ENCODE data around the gene TMEM43. TPM values are rescaled to one million over a fixed set of nuclear protein-coding genes. Genes with fewer than 3 reads are reported as not detected.

Gene TMEM43
- total and polyA plus RNA-seq, 8 donors: 11.2 to 31.2 (median 17.6) TPM

DNA sequence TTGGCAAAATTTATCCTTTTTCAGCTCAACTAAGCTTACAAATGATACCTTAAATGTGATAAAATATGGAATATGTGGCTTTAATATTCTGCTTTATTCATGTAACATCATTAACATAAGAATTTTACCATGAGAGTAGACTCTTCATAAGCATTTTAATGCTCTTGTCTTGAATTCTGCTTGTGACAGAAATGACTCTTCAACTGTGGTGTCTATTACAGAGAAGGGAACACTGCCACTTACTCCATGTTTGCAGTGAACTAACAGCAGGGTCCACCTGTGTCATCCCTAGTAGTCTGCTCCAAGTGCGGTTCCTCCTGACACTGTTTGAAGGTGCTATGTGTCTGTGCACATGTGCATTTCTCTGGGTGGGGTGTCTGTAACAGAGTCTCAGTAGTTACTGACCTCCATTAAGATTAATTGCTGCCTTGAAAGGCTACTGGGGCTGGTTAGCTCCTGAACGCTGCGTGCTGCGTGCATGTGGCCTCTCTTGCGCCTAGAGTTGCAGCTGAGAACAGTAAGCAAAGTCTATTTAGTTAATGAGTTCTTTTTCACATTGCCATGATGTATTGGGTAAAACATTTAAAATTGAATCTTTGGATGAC is 62.1 kb downstream of the TMEM43 start:
- no peaks in the 10 kb centered on the region for H3K9me3 ChIP-seq
- no peak overlapping the region for H3K4me3 ChIP-seq
- DNase-seq: no peak
- peaks cover 0 to 17% (median 5%) of the 10 kb centered on the region in 3 donors for H3K36me3 ChIP-seq
- ATAC-seq: no peak
- H3K27me3 ChIP-seq: no peaks in the 10 kb centered on the region
- H3K4me1 ChIP-seq: no peaks in the 10 kb centered on the region
- TF ChIP-seq, protein P1, sequence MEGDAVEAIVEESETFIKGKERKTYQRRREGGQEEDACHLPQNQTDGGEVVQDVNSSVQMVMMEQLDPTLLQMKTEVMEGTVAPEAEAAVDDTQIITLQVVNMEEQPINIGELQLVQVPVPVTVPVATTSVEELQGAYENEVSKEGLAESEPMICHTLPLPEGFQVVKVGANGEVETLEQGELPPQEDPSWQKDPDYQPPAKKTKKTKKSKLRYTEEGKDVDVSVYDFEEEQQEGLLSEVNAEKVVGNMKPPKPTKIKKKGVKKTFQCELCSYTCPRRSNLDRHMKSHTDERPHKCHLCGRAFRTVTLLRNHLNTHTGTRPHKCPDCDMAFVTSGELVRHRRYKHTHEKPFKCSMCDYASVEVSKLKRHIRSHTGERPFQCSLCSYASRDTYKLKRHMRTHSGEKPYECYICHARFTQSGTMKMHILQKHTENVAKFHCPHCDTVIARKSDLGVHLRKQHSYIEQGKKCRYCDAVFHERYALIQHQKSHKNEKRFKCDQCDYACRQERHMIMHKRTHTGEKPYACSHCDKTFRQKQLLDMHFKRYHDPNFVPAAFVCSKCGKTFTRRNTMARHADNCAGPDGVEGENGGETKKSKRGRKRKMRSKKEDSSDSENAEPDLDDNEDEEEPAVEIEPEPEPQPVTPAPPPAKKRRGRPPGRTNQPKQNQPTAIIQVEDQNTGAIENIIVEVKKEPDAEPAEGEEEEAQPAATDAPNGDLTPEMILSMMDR (IDR thresholded peaks at IDR 0.05): no peak
- intact Hi-C loops (cut with DNase I): no loop called here
- no peak overlapping the region for H3K27ac ChIP-seq
- no peak for FAIRE-seq
- WGBS, 2 donors: 93% methylated on average over 5 of the region's 5 CpGs

DNA sequence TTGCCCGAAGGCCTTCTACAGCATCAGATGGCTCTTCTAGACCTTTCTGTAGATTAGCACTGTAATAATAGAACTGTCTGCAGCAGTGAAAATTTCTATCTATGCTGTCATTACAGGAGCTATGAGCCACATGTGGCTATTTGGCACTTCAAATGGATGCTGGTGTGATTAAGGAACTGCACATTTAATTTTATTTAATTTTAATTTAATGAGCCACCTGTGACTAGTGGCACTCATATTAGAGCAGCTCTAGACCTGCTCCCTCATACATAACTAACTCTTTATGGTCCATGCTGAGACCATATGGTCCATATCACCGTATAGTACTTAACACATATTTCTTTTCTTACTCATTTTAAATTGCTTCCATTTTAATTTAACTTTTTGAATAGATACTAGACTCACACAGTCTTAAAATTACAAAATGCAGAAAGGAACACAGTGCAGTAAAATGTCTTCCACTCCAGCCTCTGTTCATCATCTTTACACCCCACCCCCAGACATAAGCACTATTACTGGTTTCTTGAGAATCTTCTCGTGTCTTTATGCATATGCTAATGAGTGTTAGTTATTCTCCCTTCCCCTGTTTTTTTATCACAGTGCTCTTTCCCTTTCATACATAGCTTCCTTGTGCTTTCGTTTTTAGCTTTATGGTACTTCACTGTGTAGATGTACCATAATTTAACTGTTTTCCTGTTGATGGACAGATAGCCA is 63.3 kb downstream of the TMEM43 start:
- FAIRE-seq: no peak
- ATAC-seq: no peak
- Histone ChIP-seq H3K27ac (no peak overlapping the region), H3K9me3 (no peaks in the 10 kb centered on the region), H3K4me1 (no peaks in the 10 kb centered on the region), H3K27me3 (no peaks in the 10 kb centered on the region), H3K36me3 (peaks cover 0 to 6% (median 5%) of the 10 kb centered on the region in 3 donors), H3K4me3 (no peak overlapping the region)
- no peak for DNase-seq
- intact Hi-C loops (cut with DNase I): no loop called here
- WGBS, 2 donors: 71 to 80% methylated on average over 4 of the region's 4 CpGs
- TF ChIP-seq, protein P1 (IDR thresholded peaks at IDR 0.05): no peak

Other genes starting within 250 kb of the TMEM43 start
- under 1 TPM in 5 of 6 donors, not detected in 1; 0.09 to 0.31 (median 0.09) TPM for gene WNT7A, start 245.0 kb upstream of the TMEM43 start, total RNA-seq
- gene WNT7A, start 245.0 kb upstream of the TMEM43 start, polyA plus RNA-seq: under 1 TPM; 0.04 to 0.12 TPM
- gene CHCHD4, start 182 bp upstream of the TMEM43 start, total RNA-seq: 1 to 10 TPM; 3.2 to 6.0 (median 5.3) TPM
- gene CHCHD4, start 182 bp upstream of the TMEM43 start, polyA plus RNA-seq: 1 to 10 TPM; 3.4 to 8.6 TPM
- gene XPC, start 53.5 kb downstream of the TMEM43 start, total RNA-seq: 10 to 100 TPM; 14.2 to 29.9 (median 19.5) TPM
- gene XPC, start 53.5 kb downstream of the TMEM43 start, polyA plus RNA-seq: 10 to 100 TPM; 17.2 to 26.7 TPM
- 1 to 10 TPM; 3.2 to 5.0 (median 4.3) TPM for gene LSM3, start 53.8 kb downstream of the TMEM43 start, total RNA-seq
- 1 to 10 TPM; 3.7 to 7.9 TPM for gene LSM3, start 53.8 kb downstream of the TMEM43 start, polyA plus RNA-seq